RWPE2 (cell line): ENCODE measurements around the gene AIRE.
A peak's percentile ranks its signal among the peaks of the same experiment; 100 is the strongest.
"Not testable (repeated sequence)": the region's sequence is repeated elsewhere in the genome, so short reads cannot be mapped to it uniquely, and the experiment has no call there.

Experiments
- ATAC-seq: fragments of 200-7000 bp; cut with Tn5 transposase; 3 replicates; pipeline ENCODE4 v1.9.1; 2021; ENCODE audit warnings: low read depth
- DNase-seq: peaks from one replicate; pipeline ENCODE4 v3.0.0-alpha.2; 2020; ENCODE audit warnings: low spot score
- H3K27ac ChIP-seq: fragments of 450-650 bp; 2 replicates; pipeline ENCODE4 v1.5.1; 2017; ENCODE audit warnings: mild to moderate bottlenecking; ENCODE audit not compliant: poor library complexity, severe bottlenecking
- H3K27me3 ChIP-seq: fragments of 250-450 bp; sonication (Bioruptor Pico); 2 replicates; pipeline ENCODE4 v1.5.1; 2021; ENCODE audit warnings: mild to moderate bottlenecking, moderate library complexity; ENCODE audit not compliant: insufficient read depth, poor library complexity, severe bottlenecking
- H3K36me3 ChIP-seq: fragments of 250-450 bp; sonication (Bioruptor Pico); 2 replicates; pipeline ENCODE4 v1.5.1; 2020; ENCODE audit warnings: low read depth, mild to moderate bottlenecking, moderate library complexity
- H3K4me1 ChIP-seq: fragments of 250-450 bp; sonication (Bioruptor Pico); 2 replicates; pipeline ENCODE4 v1.5.1; 2021; ENCODE audit warnings: mild to moderate bottlenecking, moderate library complexity; ENCODE audit not compliant: insufficient read depth, poor library complexity, severe bottlenecking
- H3K4me3 ChIP-seq: fragments of 250-450 bp; sonication (Bioruptor Pico); 2 replicates; pipeline ENCODE4 v1.5.1; 2021; ENCODE audit warnings: mild to moderate bottlenecking, moderate library complexity; ENCODE audit not compliant: severe bottlenecking
- H3K9me3 ChIP-seq: fragments of 250-450 bp; sonication (Bioruptor Pico); 2 replicates; pipeline ENCODE4 v1.5.1; 2021; ENCODE audit warnings: mild to moderate bottlenecking, moderate library complexity; ENCODE audit not compliant: severe bottlenecking
- TF ChIP-seq, protein P1 (sequence below): fragments of 450-650 bp; IDR thresholded peaks from one replicate; pipeline ENCODE4 v1.5.1; 2017; ENCODE audit warnings: mild to moderate bottlenecking, moderate library complexity; ENCODE audit not compliant: poor library complexity, severe bottlenecking

Gene AIRE

GRCh38 chr21:44285138-44285992 lies at the start of gene AIRE:
AIRE (plus strand) TSS chr21:44285876; CDS start chr21:44286007, 131 bp downstream.
- H3K27ac ChIP-seq = no peak within 1 kb of the TSS
- DNase-seq (no peak), ATAC-seq (no peak; the same call in 2 of the 3 replicates)
- no peaks in the 10 kb centered on the region for H3K4me1 ChIP-seq
- no peak within 1 kb of the TSS for H3K4me3 ChIP-seq
- H3K9me3 ChIP-seq = no peaks in the 10 kb centered on the region
- H3K36me3 ChIP-seq = no peaks in the 10 kb centered on the region
- TF ChIP-seq, protein P1, sequence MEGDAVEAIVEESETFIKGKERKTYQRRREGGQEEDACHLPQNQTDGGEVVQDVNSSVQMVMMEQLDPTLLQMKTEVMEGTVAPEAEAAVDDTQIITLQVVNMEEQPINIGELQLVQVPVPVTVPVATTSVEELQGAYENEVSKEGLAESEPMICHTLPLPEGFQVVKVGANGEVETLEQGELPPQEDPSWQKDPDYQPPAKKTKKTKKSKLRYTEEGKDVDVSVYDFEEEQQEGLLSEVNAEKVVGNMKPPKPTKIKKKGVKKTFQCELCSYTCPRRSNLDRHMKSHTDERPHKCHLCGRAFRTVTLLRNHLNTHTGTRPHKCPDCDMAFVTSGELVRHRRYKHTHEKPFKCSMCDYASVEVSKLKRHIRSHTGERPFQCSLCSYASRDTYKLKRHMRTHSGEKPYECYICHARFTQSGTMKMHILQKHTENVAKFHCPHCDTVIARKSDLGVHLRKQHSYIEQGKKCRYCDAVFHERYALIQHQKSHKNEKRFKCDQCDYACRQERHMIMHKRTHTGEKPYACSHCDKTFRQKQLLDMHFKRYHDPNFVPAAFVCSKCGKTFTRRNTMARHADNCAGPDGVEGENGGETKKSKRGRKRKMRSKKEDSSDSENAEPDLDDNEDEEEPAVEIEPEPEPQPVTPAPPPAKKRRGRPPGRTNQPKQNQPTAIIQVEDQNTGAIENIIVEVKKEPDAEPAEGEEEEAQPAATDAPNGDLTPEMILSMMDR = no peak
- H3K27me3 ChIP-seq = peaks cover 3% of the 10 kb centered on the region

DNA sequence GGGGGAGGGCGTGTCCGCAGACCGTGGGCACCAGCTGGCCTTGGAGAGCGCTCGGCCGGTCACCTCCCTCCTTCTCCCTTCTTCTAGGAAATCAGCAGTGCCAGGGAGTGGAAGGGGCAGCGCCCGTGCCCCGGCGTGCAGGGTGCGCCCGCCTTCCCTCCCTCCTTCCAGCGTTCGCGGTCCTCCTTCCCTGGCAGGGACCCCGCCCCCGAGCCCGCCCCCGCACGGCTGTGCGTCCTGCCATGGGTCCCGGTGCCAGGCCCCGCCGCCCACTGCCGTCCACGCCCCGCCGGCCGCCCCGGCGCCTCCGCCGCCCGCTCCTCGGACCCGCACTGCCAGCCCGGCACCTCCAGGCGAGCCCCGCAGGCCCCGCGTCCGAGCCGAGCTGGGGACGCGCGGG lies 45.3 kb upstream of the AIRE start:
- ATAC-seq = peak; percentile 48
- not testable (repeated sequence) for H3K27me3 ChIP-seq, H3K4me1 ChIP-seq, H3K36me3 ChIP-seq, H3K9me3 ChIP-seq, H3K4me3 ChIP-seq, H3K27ac ChIP-seq, DNase-seq

- H3K36me3 ChIP-seq, H3K27ac ChIP-seq, H3K4me1 ChIP-seq, H3K4me3 ChIP-seq, H3K27me3 ChIP-seq, H3K9me3 ChIP-seq, DNase-seq: not testable (repeated sequence)
- peak; percentile 76 for ATAC-seq
These were observed 44.8 kb upstream of the AIRE start, which contains the start of gene ICOSLG for GRCh38 chr21:44240842-44241241. ICOSLG (minus strand) TSS chr21:44240943; CDS start chr21:44240817, 126 bp downstream.

DNA sequence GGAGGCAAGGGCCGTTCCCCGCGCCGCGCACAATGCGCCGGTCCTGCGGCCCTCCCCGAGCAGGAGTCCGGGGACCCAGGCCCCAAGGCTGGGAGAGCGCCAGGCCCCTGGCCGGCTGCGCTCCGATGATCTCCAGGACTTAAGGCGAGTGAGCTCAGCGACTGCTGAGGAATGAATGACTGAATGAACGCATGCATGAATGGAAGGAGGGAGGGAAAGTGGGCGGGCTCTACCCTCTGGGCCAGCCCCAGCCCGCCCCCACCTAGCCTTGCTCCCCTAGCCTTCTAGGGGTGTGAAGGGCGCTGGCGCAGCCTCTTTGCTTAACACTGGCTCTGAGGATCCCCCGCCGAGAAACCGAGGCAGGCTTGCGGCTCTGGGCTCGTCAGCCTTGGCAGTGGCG lies 44.4 kb upstream of the AIRE start:
- not testable (repeated sequence) for H3K9me3 ChIP-seq, H3K27ac ChIP-seq, H3K36me3 ChIP-seq, H3K27me3 ChIP-seq, H3K4me3 ChIP-seq, DNase-seq, H3K4me1 ChIP-seq
- peak; percentile 55 for ATAC-seq

GRCh38 chr21:44243980-44244379 lies 41.7 kb upstream of the AIRE start:
- H3K9me3 ChIP-seq, ATAC-seq, H3K4me1 ChIP-seq, DNase-seq, H3K36me3 ChIP-seq, H3K27me3 ChIP-seq, H3K27ac ChIP-seq, H3K4me3 ChIP-seq: not testable (repeated sequence)

DNA sequence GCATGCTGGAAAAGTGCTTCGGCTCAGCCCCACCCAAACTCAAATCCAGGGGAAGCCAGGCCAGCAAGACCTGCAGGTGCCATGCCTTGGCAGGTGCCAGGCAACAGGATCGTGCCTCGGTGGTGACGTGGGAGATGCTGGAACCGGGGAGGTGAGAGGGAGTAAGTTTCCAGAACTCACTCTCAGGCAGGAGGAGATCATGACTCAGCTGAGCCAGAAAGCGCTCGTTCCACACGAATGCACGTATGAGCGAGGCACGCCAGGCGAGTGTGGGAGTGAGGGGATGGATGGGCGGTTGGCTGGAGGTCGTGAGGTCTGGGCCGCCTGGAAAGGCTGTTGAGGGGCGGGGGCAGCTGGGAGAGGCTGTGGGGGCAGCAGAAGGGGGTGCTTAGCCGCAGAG lies 37.8 kb upstream of the AIRE start:
- H3K27me3 ChIP-seq, H3K4me1 ChIP-seq, H3K27ac ChIP-seq, DNase-seq, H3K9me3 ChIP-seq, ATAC-seq, H3K4me3 ChIP-seq, H3K36me3 ChIP-seq: not testable (repeated sequence)

DNA sequence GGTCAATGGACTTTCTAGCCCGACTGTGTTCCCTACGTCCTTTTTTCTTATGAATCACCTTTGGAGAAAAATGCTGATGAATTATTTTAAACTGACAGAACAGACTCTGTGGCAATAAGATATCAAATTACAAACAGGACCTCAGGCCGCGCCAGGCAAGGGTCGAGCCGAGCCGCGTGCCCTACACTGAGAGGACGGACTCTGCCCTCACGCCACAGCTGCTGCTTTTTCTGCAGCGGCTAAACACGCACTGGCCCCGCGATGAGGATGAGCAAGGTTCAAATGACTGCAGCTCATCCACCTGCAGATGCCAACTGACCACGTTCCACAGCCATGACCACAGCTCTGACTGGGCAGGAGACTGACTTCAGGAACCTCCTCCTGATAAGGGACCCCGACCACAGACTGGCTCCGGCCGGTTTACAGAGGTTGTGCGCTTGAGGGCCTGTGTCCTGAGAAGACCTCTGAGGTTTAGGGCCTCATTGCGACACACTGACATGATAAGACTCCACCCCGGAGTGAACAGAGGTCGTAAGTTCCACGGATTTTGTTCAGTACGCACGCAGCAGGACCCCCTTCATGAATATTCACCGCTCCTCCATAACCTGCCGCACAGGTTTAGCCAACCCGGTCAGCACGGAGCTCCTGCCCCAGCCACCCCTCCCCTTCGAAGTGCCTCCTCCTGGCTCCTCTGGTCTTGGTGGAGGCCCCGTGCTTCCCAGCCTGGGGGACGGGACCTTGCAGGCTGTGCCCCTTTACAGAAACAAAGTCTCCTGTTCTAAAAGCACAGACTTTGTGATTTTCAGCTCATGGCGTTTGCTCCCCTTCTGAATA lies 36.3 kb upstream of the AIRE start:
- H3K36me3 ChIP-seq, H3K27me3 ChIP-seq, H3K4me1 ChIP-seq, DNase-seq, H3K27ac ChIP-seq, H3K4me3 ChIP-seq, H3K9me3 ChIP-seq: not testable (repeated sequence)
- ATAC-seq = peak; percentile 48
